Frontal cortex (tissue), 4 donors: ENCODE results near the gene PIGX. TPM values are rescaled to one million over a fixed set of nuclear protein-coding genes. Genes with fewer than 3 reads are reported as not detected.
A peak's percentile ranks its signal among the peaks of the same experiment; 100 is the strongest.

Experiments
- DNase-seq, 2 donors: peaks; one replicate each; pipeline ENCODE4 v3.0.0; 2012; ENCODE audit warnings: low spot score in 2 of 2
- FAIRE-seq: peaks from 2 replicates; lab custom pipeline; 2012; peaks lifted over from hg19 to GRCh38; lab: Jason Lieb, UNC
- small RNA-seq: library from RNA; depleted of rRNA; stranded (forward); fragments of <200 nt; gene quantifications from one replicate; pipeline ENCODE3, GENCODE V24; 2014
- total RNA-seq: library from RNA; depleted of rRNA; stranded (reverse); fragments of >200 nt; gene quantifications from one replicate; pipeline ENCODE4 v1.2.3, GENCODE V29; 2014
- donor health status: control.
- donor health status: control.
- donor health status: control.

The PIGX gene
- total RNA-seq, 1 donor from 2014 or later, result 59.9 TPM

GRCh38 chr3:196753201-196753600 is 41.0 kb downstream of the PIGX start:
- DNase-seq (no peak), FAIRE-seq (no peak)

DNA sequence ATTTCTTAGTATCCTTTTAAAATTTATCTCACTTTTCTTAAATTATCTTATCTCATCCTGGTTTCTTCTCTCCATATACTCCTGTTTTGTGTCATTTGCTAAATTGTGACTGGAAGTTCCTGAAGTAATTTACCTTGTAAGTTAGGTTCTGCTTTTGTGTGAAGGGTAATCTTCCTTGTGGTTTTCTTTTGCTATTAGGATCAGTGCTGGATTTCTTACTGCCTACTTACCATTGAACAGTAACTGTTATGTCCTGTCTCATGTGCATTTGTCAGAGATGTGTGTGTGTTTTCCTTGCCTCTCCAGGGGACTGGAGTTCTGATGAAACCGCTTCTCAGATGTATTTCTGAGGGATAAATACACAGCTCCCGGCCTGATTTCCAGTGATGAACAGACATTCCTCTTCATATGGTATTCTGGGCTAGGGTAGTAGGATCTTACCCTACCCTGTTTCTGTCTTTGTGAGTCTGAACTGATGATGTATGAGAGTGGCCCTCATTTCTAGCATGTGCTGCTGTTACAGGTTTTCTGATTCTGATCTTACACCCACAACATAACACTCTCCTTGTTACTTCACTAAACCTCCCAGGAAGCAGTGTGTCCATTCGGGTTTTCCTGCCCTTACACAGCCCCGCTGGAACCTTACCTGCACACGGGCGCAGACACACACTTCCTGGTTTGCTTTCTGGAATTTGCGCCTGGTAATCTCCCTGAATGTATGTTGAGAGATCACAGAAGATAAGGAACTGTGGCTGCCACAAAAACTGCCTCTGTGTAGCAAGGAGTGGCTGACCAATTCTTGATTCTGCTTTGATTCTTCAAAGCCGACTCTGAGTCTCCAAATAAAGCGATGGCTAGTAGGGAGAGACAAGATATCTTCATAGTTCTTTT is 42.2 kb downstream of the PIGX start:
- DNase-seq (no peak), FAIRE-seq (no peak)

DNA sequence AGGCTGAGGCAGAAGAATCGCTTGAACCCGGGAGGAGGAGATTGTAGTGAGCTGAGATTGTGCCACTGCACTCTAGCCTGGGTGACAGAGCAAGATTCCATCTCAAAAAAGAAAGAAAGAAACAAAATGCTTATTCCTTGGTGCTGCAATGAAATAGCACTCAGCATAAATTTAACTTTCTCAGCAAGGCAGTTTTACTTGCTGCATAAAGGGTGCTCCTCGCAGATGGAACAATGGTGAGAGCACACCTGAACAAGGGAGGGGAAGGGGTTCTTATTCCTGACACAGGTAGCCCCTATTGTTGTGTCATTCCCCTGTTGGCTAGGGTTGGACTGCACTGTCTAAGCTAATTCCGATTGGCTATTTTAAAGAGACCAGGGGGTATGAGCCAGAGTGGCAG is 44.6 kb downstream of the PIGX start:
- no peak for DNase-seq
- FAIRE-seq, result no peak

- FAIRE-seq (peak; percentile 55), DNase-seq (peak in 1 of 2 donors; percentile 24)
These were observed 45.9 kb downstream of the PIGX start for GRCh38 chr3:196757876-196758739.

GRCh38 chr3:196763179-196763578 is 51.0 kb downstream of the PIGX start:
- no peak for FAIRE-seq
- DNase-seq, result no peak

GRCh38 chr3:196765454-196765853 is 53.3 kb downstream of the PIGX start:
- no peak for FAIRE-seq
- no peak for DNase-seq

DNA sequence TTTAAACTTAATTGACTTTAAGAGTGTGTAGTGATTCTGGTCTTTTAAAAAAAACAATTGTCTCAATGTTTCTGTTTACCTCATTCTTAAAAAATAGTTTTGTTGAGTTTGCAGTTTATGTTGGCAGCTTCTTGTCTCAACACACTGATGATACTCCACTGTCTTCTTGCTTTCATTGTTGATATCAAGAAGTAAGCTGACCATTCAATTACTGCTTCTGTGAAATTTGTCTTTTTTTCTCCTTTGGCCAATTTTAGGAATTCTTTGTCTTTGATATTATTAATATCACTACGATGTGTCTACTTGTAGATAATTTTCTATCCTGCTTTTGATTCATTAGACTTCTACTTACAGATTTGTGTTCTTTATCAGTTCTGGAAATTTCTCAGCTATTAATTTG is 58.9 kb downstream of the PIGX start:
- DNase-seq (no peak), FAIRE-seq (no peak)

DNA sequence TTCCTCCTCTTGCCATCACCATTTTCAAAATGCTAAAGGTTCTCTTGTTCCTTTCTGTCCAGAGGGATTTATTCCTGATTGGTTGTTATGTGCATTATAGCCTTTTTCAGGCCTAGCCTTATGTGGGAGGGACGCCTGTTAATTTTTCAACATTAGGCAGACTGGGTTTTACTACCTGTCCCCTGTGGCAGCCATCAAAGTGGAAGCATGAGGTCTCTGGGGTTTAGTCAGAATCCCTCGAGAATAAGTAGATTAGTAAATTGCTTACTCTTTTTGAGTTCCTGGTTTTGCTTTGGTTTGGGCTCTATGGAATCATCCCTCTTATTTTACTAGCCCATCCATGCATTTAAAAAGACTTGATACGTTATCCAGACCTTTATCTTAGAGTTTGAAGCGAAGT is 59.9 kb downstream of the PIGX start:
- FAIRE-seq (no peak), DNase-seq (no peak)

- FAIRE-seq, result no peak
- DNase-seq, result no peak
These were observed 60.7 kb downstream of the PIGX start for GRCh38 chr3:196772897-196773296.

- no peak for DNase-seq
- FAIRE-seq, result no peak
These were observed 62.1 kb downstream of the PIGX start for GRCh38 chr3:196774191-196774820.

GRCh38 chr3:196774848-196775422 is 62.8 kb downstream of the PIGX start:
- no peak for DNase-seq

DNA sequence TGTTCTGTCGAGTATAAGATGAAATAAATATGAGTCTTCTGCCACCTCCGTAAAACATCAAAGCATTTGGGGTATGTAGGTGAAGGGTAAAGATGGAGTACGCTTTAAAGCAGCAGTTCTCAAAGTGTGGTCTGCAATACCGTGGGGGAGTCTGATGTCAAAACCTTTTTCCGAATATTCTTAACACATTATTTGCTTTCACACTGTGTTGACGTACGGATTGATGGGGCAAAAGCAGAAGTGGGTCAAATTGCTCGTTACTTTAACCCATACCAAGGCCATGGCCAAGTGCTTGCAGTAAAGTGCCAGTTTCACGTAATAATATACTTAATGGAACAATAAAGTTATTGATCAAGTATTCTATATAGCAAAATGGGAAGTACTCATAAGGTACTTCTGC is 63.8 kb downstream of the PIGX start:
- DNase-seq, result no peak
- no peak for FAIRE-seq

More at GRCh38 chr3:196774848-196775422, 62.8 kb downstream of the PIGX start:
- FAIRE-seq, result no peak

DNA sequence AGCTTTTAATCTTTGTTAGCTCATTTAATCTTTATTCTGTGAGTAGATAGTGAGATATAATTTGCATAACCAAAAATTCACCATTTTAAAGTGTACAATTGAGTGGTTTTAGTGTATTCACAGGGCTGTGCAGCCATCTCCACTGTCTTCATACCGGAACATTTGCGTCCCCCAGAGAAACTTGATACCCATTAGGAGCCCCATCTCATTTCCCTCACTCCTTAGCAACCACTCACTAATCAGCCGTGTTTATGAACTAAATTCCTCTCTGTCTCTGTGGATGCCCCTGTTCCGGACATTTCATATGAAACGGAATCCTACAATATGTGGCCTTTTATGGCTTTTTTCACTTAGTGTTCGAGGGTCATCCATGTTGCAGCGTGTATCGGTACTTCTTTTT is 65.7 kb downstream of the PIGX start:
- no peak for DNase-seq
- FAIRE-seq, result no peak

DNA sequence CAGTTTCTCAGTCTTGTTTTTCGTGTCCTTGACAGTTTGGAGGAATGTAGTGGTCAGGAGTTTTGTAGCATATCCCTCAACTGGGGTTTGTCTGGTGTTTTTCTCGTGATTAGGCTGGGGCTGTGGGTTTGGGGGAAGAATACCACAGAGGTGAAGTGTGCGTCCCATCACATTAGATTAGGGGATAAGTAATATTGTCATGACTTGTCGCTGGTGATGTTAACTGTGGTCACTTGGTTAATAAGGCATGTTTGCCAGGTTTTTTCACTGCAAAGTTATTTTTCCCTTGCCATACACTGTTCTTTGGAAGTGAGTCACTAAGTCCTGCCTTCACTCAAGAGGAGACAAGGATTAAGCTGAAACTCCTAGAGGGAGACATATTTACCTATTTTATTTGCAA is 66.6 kb downstream of the PIGX start:
- no peak for DNase-seq
- no peak for FAIRE-seq

DNA sequence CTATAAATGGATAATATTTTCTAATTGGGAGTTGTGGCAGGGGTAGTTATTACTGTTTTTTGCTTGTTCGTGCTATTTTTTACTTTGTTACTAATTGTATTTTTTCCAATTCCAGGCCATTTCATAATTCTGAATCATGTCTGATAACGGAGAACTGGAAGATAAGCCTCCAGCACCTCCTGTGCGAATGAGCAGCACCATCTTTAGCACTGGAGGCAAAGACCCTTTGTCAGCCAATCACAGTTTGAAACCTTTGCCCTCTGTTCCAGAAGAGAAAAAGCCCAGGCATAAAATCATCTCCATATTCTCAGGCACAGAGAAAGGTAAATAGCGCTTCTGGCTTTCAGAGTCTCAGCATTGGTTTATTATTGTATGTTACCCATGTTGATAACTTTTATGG is 70.3 kb downstream of the PIGX start:
- FAIRE-seq (no peak), DNase-seq (no peak)

Small RNA genes within 50 kb of the gene (small RNA-seq; reads per million reads assigned to genes)
- gene RNU4-89P (not detected), gene RNU6-42P (not detected), gene RNU6-646P (not detected)

Other genes with a start within 250 kb of the PIGX start
- gene RNF168, start 208.6 kb upstream of the PIGX start, total RNA-seq, result 26.9 TPM
- gene SMCO1, start 197.0 kb upstream of the PIGX start, total RNA-seq, result not detected
- gene WDR53, start 143.8 kb upstream of the PIGX start, total RNA-seq, result 7.3 TPM
- 43.6 TPM for gene FBXO45, start 143.7 kb upstream of the PIGX start, total RNA-seq
- 0.82 TPM for gene NRROS, start 72.7 kb upstream of the PIGX start, total RNA-seq
- 10.6 TPM for gene CEP19, start 127 bp upstream of the PIGX start, total RNA-seq
- 48.1 TPM for gene PAK2, start 27.5 kb downstream of the PIGX start, total RNA-seq
- gene SENP5, start 155.5 kb downstream of the PIGX start, total RNA-seq, result 75.0 TPM
- gene NCBP2, start 230.2 kb downstream of the PIGX start, total RNA-seq, result 91.3 TPM